ENCODE data around the gene PROZ.

The PROZ gene

DNA sequence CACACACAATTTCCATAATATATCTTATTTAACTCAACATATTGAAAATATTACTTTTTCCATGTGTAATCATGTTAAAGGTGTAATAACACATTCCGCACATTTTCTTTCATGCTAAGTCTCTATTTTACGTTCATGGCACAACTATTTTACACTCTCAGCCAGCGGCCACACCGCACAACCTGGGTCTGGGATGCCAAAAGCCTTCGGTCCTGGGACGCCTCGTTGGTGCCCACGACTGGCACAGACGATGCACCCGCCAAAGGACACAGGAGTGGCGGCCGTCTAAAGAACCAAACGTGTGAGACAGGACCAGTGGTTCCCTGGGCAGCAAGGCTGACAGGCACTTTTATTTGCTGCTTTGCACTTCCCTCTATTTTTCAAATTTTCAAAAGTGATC, 10.0 kb upstream of the PROZ start:
- Histone ChIP-seq H3K79me2 (ENCODE audit: insufficient read depth, low read depth) (no peaks in the 10 kb centered on the region), H3K27ac (no peak overlapping the region), H3K4me1 (ENCODE audit: low read depth, poor library complexity, severe bottlenecking) (peaks cover 5% of the 10 kb centered on the region), H3K4me3 (IDR thresholded peaks at IDR 0.05; ENCODE audit: insufficient read depth, low read depth, low read length) (no peak overlapping the region), H3K27me3 (ENCODE audit: insufficient read depth, low read depth) (no peaks in the 10 kb centered on the region), H4K20me1 (ENCODE audit: insufficient read depth) (no peaks in the 10 kb centered on the region), H2AFZ (ENCODE audit: low read depth) (no peak overlapping the region), H3K36me3 (ENCODE audit: insufficient read depth) (no peaks in the 10 kb centered on the region), H3K4me2 (no peak overlapping the region), H3K9ac (no peak overlapping the region)
- TF ChIP-seq, protein P1, sequence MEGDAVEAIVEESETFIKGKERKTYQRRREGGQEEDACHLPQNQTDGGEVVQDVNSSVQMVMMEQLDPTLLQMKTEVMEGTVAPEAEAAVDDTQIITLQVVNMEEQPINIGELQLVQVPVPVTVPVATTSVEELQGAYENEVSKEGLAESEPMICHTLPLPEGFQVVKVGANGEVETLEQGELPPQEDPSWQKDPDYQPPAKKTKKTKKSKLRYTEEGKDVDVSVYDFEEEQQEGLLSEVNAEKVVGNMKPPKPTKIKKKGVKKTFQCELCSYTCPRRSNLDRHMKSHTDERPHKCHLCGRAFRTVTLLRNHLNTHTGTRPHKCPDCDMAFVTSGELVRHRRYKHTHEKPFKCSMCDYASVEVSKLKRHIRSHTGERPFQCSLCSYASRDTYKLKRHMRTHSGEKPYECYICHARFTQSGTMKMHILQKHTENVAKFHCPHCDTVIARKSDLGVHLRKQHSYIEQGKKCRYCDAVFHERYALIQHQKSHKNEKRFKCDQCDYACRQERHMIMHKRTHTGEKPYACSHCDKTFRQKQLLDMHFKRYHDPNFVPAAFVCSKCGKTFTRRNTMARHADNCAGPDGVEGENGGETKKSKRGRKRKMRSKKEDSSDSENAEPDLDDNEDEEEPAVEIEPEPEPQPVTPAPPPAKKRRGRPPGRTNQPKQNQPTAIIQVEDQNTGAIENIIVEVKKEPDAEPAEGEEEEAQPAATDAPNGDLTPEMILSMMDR (conservative IDR thresholded peaks at IDR 0.05; ENCODE audit: low read depth, low read length): no peak

DNA sequence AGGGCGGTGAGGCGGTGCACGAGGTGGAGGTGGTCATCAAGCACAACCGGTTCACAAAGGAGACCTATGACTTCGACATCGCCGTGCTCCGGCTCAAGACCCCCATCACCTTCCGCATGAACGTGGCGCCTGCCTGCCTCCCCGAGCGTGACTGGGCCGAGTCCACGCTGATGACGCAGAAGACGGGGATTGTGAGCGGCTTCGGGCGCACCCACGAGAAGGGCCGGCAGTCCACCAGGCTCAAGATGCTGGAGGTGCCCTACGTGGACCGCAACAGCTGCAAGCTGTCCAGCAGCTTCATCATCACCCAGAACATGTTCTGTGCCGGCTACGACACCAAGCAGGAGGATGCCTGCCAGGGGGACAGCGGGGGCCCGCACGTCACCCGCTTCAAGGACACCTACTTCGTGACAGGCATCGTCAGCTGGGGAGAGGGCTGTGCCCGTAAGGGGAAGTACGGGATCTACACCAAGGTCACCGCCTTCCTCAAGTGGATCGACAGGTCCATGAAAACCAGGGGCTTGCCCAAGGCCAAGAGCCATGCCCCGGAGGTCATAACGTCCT, 9.4 kb upstream of the PROZ start:
- Histone ChIP-seq H3K27ac (no peak overlapping the region), H3K36me3 (ENCODE audit: insufficient read depth) (no peaks in the 10 kb centered on the region), H3K79me2 (ENCODE audit: insufficient read depth, low read depth) (no peaks in the 10 kb centered on the region), H3K4me2 (no peak overlapping the region), H4K20me1 (ENCODE audit: insufficient read depth) (no peaks in the 10 kb centered on the region), H2AFZ (ENCODE audit: low read depth) (no peak overlapping the region), H3K27me3 (ENCODE audit: insufficient read depth, low read depth) (no peaks in the 10 kb centered on the region), H3K4me1 (ENCODE audit: low read depth, poor library complexity, severe bottlenecking) (peaks cover 5% of the 10 kb centered on the region), H3K9ac (no peak overlapping the region), H3K4me3 (IDR thresholded peaks at IDR 0.05; ENCODE audit: insufficient read depth, low read depth, low read length) (no peak overlapping the region)
- TF ChIP-seq, protein P1 (conservative IDR thresholded peaks at IDR 0.05; ENCODE audit: low read depth, low read length): no peak

DNA sequence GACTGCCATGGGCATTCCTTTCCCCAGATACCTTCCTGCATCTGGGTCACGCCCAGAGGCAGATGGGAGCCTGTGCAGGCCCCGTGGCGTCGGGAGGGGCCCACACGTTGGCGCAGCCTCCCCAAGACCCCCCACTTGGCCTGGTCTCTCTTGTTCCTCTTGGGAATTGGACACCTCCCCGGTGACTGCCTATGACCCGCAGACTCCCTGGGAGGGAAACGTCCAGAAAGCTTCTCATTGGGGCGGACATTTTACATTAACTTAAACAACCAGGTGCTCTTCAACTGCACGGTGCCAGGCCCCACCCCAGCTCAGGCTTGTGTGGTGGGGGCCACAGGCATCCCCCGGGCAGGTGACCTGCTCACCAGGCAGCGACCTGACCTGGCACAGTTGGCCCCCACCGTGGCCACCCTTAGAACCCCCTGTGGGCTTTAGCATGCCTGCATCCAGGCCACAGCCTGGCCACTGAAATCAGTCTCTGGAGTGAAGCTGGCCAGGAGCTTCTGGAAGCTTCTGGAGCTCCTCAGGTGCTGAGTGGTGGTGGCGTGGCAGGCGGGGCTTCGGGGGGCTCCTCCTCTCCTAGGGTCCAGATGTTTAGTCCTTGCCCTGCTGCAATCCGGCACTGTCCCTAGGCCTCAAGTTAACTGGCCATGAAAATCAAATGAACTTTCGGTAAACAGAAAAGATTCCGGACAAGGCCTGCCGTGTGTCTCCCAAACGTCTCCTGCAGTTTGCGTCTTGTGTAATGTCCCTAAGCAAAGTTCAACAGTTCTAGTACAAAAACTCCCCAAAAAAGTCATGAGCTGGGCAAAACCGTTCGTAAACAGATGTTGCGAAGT, 8.5 kb upstream of the PROZ start:
- H2AFZ ChIP-seq (ENCODE audit: low read depth): no peak overlapping the region
- TF ChIP-seq, protein P1 (conservative IDR thresholded peaks at IDR 0.05; ENCODE audit: low read depth, low read length): no peak

DNA sequence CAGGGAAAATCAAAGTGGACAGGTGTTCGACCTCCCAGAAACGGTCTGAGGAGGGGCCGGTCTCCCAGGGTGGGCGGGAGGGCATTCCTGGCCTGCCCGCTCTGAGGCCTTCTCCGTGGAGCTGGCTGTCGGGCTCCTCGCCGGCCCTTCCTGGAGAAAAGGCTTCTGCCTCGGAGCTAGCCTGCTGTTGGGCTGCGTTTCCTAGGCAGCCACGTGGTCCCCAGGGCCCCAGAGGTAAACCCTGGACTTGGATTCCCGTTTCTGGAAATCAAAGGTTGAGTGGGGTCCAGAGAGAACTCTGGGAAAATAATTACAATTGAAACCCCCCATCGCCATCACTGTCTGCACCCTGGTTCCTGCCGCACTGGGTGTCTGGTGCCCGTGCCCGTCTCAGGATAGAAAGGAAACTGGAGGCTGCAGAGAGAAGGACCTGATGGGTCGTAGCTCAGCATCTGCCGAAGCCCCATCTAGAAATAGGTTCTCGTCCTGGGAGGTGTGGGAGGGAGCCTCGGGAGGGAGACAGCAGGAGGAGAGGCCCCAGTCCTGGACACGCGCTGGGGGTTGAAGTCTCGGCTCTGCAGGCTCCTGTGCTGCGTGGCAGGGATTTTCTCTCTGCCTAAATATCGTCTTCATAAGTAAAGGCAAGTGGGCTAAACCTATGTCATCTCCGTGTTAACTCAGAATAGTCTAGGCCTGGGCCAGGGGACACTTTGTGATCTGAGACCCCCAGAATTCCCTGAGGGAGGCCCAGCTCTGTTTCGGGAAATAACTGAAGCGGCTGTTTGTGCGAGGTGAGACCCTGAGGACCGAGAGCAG, 7.7 kb upstream of the PROZ start:
- no peak overlapping the region for H3K4me2 ChIP-seq

More for the DNA sequence above, 8.5 kb upstream of the PROZ start:
- no peak overlapping the region for H3K4me3 ChIP-seq (IDR thresholded peaks at IDR 0.05; ENCODE audit: insufficient read depth, low read depth, low read length)
- H3K9ac ChIP-seq: no peak overlapping the region
- peaks cover 9% of the 10 kb centered on the region for H3K4me1 ChIP-seq (ENCODE audit: low read depth, poor library complexity, severe bottlenecking)
- no peak overlapping the region for H3K27ac ChIP-seq
- no peaks in the 10 kb centered on the region for H3K27me3 ChIP-seq (ENCODE audit: insufficient read depth, low read depth)
- no peaks in the 10 kb centered on the region for H3K36me3 ChIP-seq (ENCODE audit: insufficient read depth)
- no peaks in the 10 kb centered on the region for H4K20me1 ChIP-seq (ENCODE audit: insufficient read depth)
- H3K4me2 ChIP-seq: no peak overlapping the region
- H3K79me2 ChIP-seq (ENCODE audit: insufficient read depth, low read depth): no peaks in the 10 kb centered on the region

More for the DNA sequence above, 7.7 kb upstream of the PROZ start:
- Histone ChIP-seq H3K4me3 (IDR thresholded peaks at IDR 0.05; ENCODE audit: insufficient read depth, low read depth, low read length) (no peak overlapping the region), H3K79me2 (ENCODE audit: insufficient read depth, low read depth) (no peaks in the 10 kb centered on the region), H3K9ac (no peak overlapping the region), H3K27me3 (ENCODE audit: insufficient read depth, low read depth) (no peaks in the 10 kb centered on the region), H3K4me1 (ENCODE audit: low read depth, poor library complexity, severe bottlenecking) (peaks cover 9% of the 10 kb centered on the region), H3K36me3 (ENCODE audit: insufficient read depth) (no peaks in the 10 kb centered on the region), H2AFZ (ENCODE audit: low read depth) (no peak overlapping the region), H3K27ac (no peak overlapping the region), H4K20me1 (ENCODE audit: insufficient read depth) (no peaks in the 10 kb centered on the region)
- TF ChIP-seq, protein P1 (conservative IDR thresholded peaks at IDR 0.05; ENCODE audit: low read depth, low read length): no peak
